NCI-H1417 (cell line): ENCODE results near the gene CASP9.

ENCODE experiments used
- DNase-seq, 3 experiments: peaks; one replicate each; lab custom pipeline; 2025; lab: John Stamatoyannopoulos, UW

The CASP9 gene

DNA sequence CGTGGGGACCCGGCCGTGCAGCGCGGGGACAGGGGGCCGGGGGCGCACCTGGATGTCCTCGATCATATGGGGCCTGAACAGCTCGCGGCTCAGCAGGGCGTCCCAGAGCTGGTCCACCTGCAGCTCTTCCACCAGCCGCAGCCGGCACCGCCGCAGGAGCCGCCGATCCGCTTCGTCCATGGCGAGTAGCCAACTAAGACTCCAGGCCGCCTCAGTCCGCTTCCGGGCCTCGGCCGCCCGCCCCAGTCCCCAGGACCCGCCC is at the start of gene CASP9:
Gene CASP9 (minus strand): TSS at position 195 of the 262 bp plus-strand sequence. CDS start 15 bp downstream, at position 180.
- no peak for DNase-seq

- no peak for DNase-seq
Measured at GRCh38 chr1:15573477-15573876, 49.5 kb upstream of the CASP9 start.

DNA sequence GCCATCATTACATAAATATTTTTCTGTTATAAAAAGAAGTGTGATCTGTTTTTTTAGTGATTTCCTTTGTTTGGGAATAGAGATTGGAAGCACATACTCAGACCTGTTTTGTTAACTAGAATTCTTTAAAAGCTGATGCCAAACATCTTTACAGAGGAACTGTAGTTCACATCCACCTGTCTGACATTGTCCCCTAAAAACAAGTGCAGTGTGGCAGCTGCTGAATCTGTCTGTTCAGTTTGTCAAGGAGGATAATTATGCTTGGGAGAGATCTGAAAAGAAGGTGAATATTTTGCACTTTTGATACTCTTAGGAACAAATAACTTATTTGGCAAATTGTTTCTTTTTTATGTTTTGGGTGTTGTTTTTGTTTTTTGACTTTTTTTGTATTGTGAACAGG is 47.3 kb upstream of the CASP9 start:
- DNase-seq = peak in 1 of 3 experiments; percentile 30

GRCh38 chr1:15570861-15571260 is 46.8 kb upstream of the CASP9 start:
- no peak for DNase-seq

GRCh38 chr1:15568387-15569073 is 44.5 kb upstream of the CASP9 start:
- no peak for DNase-seq

DNA sequence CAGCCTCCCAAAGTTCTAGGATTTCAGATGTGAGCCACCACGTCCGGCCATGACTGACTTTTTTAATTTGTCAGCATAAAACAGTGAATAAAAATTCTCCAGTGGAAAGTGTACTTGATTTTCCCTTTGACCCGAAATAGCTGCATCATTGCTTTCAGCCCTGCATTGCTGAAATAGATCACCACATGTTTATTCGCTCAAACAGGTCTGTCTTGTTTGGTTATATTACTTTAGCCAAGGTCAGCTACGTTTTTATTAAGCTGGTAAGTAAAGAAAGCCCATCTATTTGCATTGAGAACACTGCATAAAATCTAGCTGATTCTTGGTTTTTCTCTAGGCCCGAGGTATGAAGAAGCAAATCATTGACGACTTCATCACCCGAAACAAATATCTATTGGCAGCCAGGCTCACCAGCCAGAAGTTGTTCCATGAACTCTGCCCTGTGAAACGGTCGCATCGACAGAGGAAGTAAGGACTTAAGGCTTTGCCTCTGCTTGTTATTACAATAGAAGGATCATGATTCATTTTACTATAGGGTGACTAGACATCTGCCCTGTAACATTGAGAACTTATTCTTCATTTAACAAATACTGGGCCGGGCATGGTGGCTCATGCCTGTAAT is 35.3 kb upstream of the CASP9 start:
- no peak for DNase-seq

- DNase-seq = no peak
Measured at GRCh38 chr1:15558516-15558915, 34.5 kb upstream of the CASP9 start.

- no peak for DNase-seq
Measured at GRCh38 chr1:15557594-15557993, 33.6 kb upstream of the CASP9 start.

DNA sequence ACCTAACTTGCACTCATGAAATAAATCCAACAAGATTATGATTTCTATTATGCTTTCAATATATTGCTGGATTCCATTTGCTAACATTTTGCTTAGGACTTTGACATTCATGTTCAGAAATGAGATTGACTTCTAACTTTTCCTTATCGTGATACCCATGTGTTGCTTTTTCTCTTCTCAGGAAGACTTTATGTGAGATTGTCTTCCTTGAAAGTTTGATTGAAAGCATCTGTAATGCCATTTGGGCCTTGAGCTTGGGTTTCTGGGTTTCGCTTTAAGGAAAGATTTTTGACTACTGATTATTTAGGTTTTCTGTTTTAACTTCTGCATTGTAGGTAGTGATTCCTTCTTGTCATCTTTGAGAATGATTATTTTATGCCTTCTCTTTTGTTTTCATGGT is 33.0 kb upstream of the CASP9 start:
- DNase-seq = no peak

DNA sequence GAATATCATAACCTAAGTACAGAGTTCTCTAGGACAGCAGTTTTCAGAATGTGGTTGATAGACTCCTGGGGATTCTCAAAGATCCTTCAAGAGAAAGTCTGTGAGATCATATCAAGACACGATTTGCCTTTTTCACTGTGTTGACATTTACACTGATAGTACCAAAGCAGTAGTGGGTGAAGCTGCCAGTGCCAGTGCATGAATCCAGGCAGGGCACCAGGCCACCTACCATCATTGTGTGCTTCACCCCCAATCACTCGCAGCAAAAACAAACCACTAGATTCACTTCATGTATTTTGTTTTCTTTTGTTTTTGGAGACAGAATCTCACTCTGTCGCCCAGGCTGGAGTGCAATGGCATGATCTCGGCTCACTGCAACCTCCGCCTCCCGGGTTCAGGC is 26.6 kb upstream of the CASP9 start:
- peak in 1 of 3 experiments; percentile 15 for DNase-seq

DNA sequence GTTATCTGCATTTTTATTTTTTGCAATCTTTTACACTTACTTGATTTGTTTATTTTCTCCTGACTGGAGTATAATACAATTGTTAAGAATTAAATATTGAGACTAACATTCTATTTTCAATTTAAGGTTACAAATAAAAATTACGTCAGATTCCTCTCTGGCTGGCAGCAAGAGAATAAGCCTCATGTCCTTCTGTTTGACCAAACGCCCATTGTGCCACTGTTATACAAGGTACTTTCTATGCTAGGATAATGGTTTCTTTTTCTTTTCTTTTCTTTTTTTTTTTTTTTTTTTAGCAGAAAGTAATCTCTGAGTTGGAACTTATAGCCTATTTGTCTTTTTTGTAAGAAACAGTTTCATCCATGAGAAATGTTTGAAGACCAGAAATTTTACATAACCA is 22.6 kb upstream of the CASP9 start:
- no peak for DNase-seq

- no peak for DNase-seq
Measured at GRCh38 chr1:15543589-15544568, 19.9 kb upstream of the CASP9 start.

- no peak for DNase-seq
Measured at GRCh38 chr1:15543251-15543588, 19.2 kb upstream of the CASP9 start.

DNA sequence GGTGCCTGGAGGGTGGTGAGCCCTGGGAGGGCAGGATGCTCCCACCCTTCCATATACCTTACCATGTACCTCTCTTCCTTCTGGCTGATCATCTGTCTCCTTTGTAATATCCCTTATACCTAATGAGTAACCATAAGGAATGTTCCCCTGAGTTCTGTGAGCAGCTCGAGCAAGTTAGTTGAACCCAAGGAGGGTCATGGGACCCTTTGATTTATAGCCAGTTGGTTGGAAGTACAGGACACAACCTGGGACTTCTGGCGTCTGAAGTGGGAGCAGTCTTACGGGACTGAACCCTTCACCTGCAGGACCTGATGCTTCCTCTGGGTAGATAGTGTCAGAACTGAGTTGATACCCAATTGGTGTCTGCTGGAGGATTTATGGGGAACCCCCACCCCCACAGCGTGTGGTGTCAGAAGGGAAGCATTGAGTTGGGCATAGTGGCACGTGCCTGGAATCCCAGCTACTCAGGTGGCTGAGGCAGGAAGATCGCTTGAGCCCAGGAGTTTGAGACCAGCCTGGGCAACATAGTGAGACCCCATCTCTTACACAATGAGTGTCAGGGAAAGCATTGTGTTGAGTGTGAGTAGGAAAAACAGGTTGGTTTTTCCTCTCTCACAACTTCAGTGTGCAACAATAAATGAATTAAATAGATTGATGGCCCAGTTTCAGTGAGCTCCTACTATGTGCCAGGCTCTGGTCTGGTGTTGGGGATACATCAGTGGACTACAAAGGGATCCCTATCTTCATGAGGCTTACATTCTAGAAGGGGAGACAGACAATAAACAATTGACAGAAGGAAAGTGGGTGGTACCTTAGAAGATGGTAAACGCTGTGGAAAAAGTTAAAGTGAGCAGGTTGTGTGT is 18.6 kb upstream of the CASP9 start:
- no peak for DNase-seq

- DNase-seq = no peak
Measured at GRCh38 chr1:15541231-15541792, 17.3 kb upstream of the CASP9 start.

GRCh38 chr1:15540186-15540585 is 16.2 kb upstream of the CASP9 start:
- no peak for DNase-seq

DNA sequence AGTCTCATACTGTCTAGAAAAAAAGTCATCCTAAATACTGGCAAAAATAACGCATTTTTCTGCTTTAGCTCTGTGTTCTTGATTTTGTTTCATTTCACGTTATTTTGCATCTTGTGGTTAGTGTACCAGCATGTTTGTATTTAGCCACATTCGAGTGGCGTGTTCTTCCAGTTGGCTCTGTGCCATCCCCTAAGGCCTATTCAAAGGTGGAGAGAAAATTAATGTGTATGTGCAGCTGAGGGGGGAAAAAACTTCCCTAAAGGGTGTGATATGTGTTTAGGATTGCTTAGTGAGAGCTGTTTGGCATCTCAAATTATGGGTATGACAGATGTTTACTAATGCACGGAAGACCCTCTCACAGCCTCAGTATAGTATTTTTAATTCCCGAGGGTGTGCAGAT is 14.8 kb upstream of the CASP9 start:
- peak in 2 of 3 experiments; percentile 61 to 91 for DNase-seq

- no peak for DNase-seq
Measured at GRCh38 chr1:15531682-15532081, 7.7 kb upstream of the CASP9 start.

GRCh38 chr1:15531003-15531402 is 7.0 kb upstream of the CASP9 start:
- no peak for DNase-seq

- peak; percentile 99 to 100 (median 100) for DNase-seq
Measured at GRCh38 chr1:15526490-15527339, 2.7 kb upstream of the CASP9 start, which contains the start of gene DNAJC16. Gene DNAJC16, plus strand, starts transcription at chr1:15526848. Its CDS starts 2,258 bp downstream, at chr1:15529106.
